GM19193 (cell line): ENCODE measurements around the gene TRIM49C.
"Not testable (repeated sequence)": the region's sequence is repeated elsewhere in the genome, so short reads cannot be mapped to it uniquely, and the experiment has no call there.

Experiments used
- POLR2A ChIP-seq: IDR thresholded peaks from 4 replicates; pipeline ENCODE4 v1.6.1; 2011; ENCODE audit not compliant: insufficient read depth, insufficient read length; ENCODE audit errors: extremely low read depth

The TRIM49C gene

GRCh38 chr11:90030806-90031205 lies at the start of gene TRIM49C:
TSS of gene TRIM49C (plus strand) at chr11:90031106. CDS start at chr11:90035212, 4,106 bp downstream.
- TF ChIP-seq POLR2A: not testable (repeated sequence)

- TF ChIP-seq POLR2A: not testable (repeated sequence)
Measured at GRCh38 chr11:90085650-90086049, 54.7 kb downstream of the TRIM49C start, which contains the start of gene UBTFL1. TSS of gene UBTFL1 (plus strand) at chr11:90085950. CDS start at chr11:90085950, 0 bp downstream.
